Measurements from ENCODE around the gene ZC2HC1B. TPM values are rescaled to one million over a fixed set of nuclear protein-coding genes. Genes with fewer than 3 reads are reported as not detected.

ZC2HC1B gene
- total RNA-seq, 1 donor from 2014 or later = not detected

DNA sequence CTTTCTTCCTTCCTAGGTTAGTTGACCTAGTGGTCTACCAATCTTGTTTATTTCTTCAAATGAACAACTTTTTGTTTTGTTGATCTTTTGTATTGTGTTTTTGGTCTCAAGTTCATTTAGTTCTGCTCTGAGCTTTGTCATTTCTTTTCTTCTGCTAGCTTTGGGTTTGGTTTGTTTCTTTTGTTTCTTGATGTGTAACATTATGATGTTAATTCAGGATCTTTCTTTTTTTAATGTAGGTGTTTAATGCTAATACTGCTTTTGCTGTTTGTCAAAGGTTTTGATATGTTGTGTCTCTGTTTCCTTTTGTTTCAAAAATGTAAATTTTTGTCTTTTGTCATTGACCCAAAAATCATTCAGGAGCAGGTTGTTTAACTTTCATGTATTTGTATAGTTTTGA lies 65.7 kb downstream of the ZC2HC1B start:
- no peak overlapping the region for H2AFZ ChIP-seq (replicated peaks)
- no peaks in the 10 kb centered on the region for H3F3A ChIP-seq (ENCODE audit: low read depth)
- no peak overlapping the region for H3K27ac ChIP-seq
- H3K36me3 Mint-ChIP-seq = peaks cover 2% of the 10 kb centered on the region
- no peaks in the 10 kb centered on the region for H3K9me3 ChIP-seq (ENCODE audit: low read depth)
- H3K27me3 ChIP-seq = no peaks in the 10 kb centered on the region
- H3K4me3 Mint-ChIP-seq = no peak overlapping the region
- no peak overlapping the region for H3K4me3 ChIP-seq
- no peak overlapping the region for H3K4me2 ChIP-seq
- peaks cover 5% of the 10 kb centered on the region for H3K27me3 Mint-ChIP-seq (ENCODE audit: insufficient read depth, low read depth)
- TF ChIP-seq EZH2 (IDR thresholded peaks at IDR 0.05) = no peak
- TF ChIP-seq, protein P1, sequence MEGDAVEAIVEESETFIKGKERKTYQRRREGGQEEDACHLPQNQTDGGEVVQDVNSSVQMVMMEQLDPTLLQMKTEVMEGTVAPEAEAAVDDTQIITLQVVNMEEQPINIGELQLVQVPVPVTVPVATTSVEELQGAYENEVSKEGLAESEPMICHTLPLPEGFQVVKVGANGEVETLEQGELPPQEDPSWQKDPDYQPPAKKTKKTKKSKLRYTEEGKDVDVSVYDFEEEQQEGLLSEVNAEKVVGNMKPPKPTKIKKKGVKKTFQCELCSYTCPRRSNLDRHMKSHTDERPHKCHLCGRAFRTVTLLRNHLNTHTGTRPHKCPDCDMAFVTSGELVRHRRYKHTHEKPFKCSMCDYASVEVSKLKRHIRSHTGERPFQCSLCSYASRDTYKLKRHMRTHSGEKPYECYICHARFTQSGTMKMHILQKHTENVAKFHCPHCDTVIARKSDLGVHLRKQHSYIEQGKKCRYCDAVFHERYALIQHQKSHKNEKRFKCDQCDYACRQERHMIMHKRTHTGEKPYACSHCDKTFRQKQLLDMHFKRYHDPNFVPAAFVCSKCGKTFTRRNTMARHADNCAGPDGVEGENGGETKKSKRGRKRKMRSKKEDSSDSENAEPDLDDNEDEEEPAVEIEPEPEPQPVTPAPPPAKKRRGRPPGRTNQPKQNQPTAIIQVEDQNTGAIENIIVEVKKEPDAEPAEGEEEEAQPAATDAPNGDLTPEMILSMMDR (IDR thresholded peaks at IDR 0.05) = no peak
- no peak for TF ChIP-seq EZH2phosphoT487 (IDR thresholded peaks at IDR 0.05)
- H3K4me1 Mint-ChIP-seq = no peaks in the 10 kb centered on the region
- no peaks in the 10 kb centered on the region for H3K79me2 ChIP-seq (ENCODE audit: low read depth)
- H3K9me3 Mint-ChIP-seq = peaks cover 46% of the 10 kb centered on the region
- H3K4me1 ChIP-seq = no peaks in the 10 kb centered on the region
- no peak for DNase-seq (ENCODE audit: low spot score)
- H4K20me1 ChIP-seq (ENCODE audit: low read depth) = no peaks in the 10 kb centered on the region
- H3K27ac Mint-ChIP-seq = no peak overlapping the region
- H3K9ac ChIP-seq = no peak overlapping the region
- no peaks in the 10 kb centered on the region for H3K36me3 ChIP-seq

DNA sequence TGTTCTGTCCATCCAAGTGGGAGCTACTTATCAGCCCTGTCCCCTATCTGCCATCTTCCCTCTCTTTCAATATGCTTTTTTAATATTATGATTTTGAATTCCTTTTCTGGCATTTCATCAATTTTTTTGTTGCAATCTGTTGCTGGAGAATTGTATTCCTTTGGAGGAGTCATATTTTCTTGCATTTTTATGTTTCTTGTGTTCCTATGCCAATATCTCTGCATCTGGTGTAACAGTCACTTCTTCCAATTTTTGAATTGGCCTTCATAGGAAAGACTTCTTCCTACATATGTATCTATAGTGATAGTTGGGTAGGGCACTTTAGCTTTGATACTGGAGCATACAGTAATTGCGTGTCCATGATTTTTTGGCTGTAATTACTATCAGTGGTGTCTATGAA lies 70.1 kb downstream of the ZC2HC1B start:
- H3K9ac ChIP-seq = no peak overlapping the region
- no peak for DNase-seq (ENCODE audit: low spot score)
- Mint-ChIP-seq H3K4me1 (peaks cover 15% of the 10 kb centered on the region), H3K9me3 (peaks cover 36% of the 10 kb centered on the region), H3K27me3 (ENCODE audit: insufficient read depth, low read depth) (peaks cover 5% of the 10 kb centered on the region), H3K36me3 (peaks cover 2% of the 10 kb centered on the region), H3K4me3 (no peak overlapping the region), H3K27ac (no peak overlapping the region)
- no peak overlapping the region for H3K4me2 ChIP-seq
- H3K4me1 ChIP-seq = peaks cover 24% of the 10 kb centered on the region
- TF ChIP-seq EZH2phosphoT487 (IDR thresholded peaks at IDR 0.05) (no peak), EZH2 (IDR thresholded peaks at IDR 0.05) (no peak)
- TF ChIP-seq, protein P1 (IDR thresholded peaks at IDR 0.05) = no peak
- no peak overlapping the region for H2AFZ ChIP-seq (replicated peaks)
- H3F3A ChIP-seq (ENCODE audit: low read depth) = peaks cover 30% of the 10 kb centered on the region
- H3K4me3 ChIP-seq = no peak overlapping the region
- H4K20me1 ChIP-seq (ENCODE audit: low read depth) = no peaks in the 10 kb centered on the region
- H3K27ac ChIP-seq = no peak overlapping the region
- no peaks in the 10 kb centered on the region for H3K79me2 ChIP-seq (ENCODE audit: low read depth)
- H3K36me3 ChIP-seq = no peaks in the 10 kb centered on the region
- no peaks in the 10 kb centered on the region for H3K9me3 ChIP-seq (ENCODE audit: low read depth)
- no peaks in the 10 kb centered on the region for H3K27me3 ChIP-seq

- Histone ChIP-seq H3K79me2 (ENCODE audit: low read depth) (no peaks in the 10 kb centered on the region), H3K4me2 (no peak overlapping the region), H3K4me3 (no peak overlapping the region), H3F3A (ENCODE audit: low read depth) (peaks cover 35% of the 10 kb centered on the region), H3K27ac (no peak overlapping the region), H3K9me3 (ENCODE audit: low read depth) (no peaks in the 10 kb centered on the region), H3K9ac (no peak overlapping the region), H3K4me1 (peaks cover 29% of the 10 kb centered on the region), H4K20me1 (ENCODE audit: low read depth) (no peaks in the 10 kb centered on the region), H2AFZ (replicated peaks) (no peak overlapping the region), H3K36me3 (no peaks in the 10 kb centered on the region), H3K27me3 (no peaks in the 10 kb centered on the region)
- Mint-ChIP-seq H3K27ac (no peak overlapping the region), H3K36me3 (peaks cover 2% of the 10 kb centered on the region), H3K4me1 (peaks cover 18% of the 10 kb centered on the region), H3K9me3 (peaks cover 33% of the 10 kb centered on the region), H3K4me3 (no peak overlapping the region), H3K27me3 (ENCODE audit: insufficient read depth, low read depth) (peaks cover 5% of the 10 kb centered on the region)
- TF ChIP-seq, protein P1 (IDR thresholded peaks at IDR 0.05) = no peak
- TF ChIP-seq EZH2 (IDR thresholded peaks at IDR 0.05) (no peak), EZH2phosphoT487 (IDR thresholded peaks at IDR 0.05) (no peak)
- DNase-seq (ENCODE audit: low spot score) = no peak
Measured at GRCh38 chr6:143934867-143935266, 70.6 kb downstream of the ZC2HC1B start.
